ENCODE measurements around the gene HPSE2.

GRCh38 chr10:98410135-98410743 lies 825.4 kb downstream of the HPSE2 start:
- TF ChIP-seq SMC3 (IDR thresholded peaks at IDR 0.05) (no peak), BCL3 (IDR thresholded peaks at IDR 0.05) (no peak), MAFK (IDR thresholded peaks at IDR 0.05; ENCODE audit: partially characterized antibody) (no peak), CTCF (IDR thresholded peaks at IDR 0.05) (no peak), RNF2 (IDR thresholded peaks at IDR 0.05; ENCODE audit: borderline replicate concordance, low read depth) (no peak), POLR2A (IDR thresholded peaks at IDR 0.05; ENCODE audit: low read length) (no peak), EHMT2 (IDR thresholded peaks at IDR 0.05; ENCODE audit: low read depth) (no peak), RCOR1 (IDR thresholded peaks at IDR 0.05; ENCODE audit: low read depth, low read length) (no peak), RAD21 (conservative IDR thresholded peaks at IDR 0.05 in 1 of 2, IDR thresholded peaks at IDR 0.05 in 1 of 2) (no peak), KDM5A (IDR thresholded peaks at IDR 0.05) (no peak), ZNF302 (CRISPR knock-in tag; IDR thresholded peaks at IDR 0.05) (no peak), EP300 (IDR thresholded peaks at IDR 0.05) (no peak), PHF8 (IDR thresholded peaks at IDR 0.05; ENCODE audit: borderline replicate concordance, low read depth) (no peak)

Data from A549 (cell line).